ENCODE measurements around the gene HSPBP1. TPM values are rescaled to one million over a fixed set of nuclear protein-coding genes. Genes with fewer than 3 reads are reported as not detected.

The HSPBP1 gene
- total and polyA plus RNA-seq, 4 donors: 19.3 to 62.2 (median 51.7) TPM

GRCh38 chr19:55264531-55264930 lies 15.4 kb downstream of the HSPBP1 start:
- H3K4me3 ChIP-seq: no peak overlapping the region
- no peaks in the 10 kb centered on the region for H3K9me3 ChIP-seq (ENCODE audit: control insufficient read depth in 4 of 4, insufficient read depth in 3 of 4, low read length in 3 of 4)
- no peak for TF ChIP-seq CTCF (IDR thresholded peaks at IDR 0.05; ENCODE audit: control extremely low read depth, extremely low read depth)
- ATAC-seq (ENCODE audit: insufficient read depth, low FRiP score) (no peak), DNase-seq (no peak)
- peaks cover 0 to 7% (median 1%) of the 10 kb centered on the region in 4 donors for H3K36me3 ChIP-seq (ENCODE audit: control insufficient read depth in 4 of 4, insufficient read depth in 4 of 4, low read length in 4 of 4)
- 83 to 94% methylated on average over 5 of the region's 5 CpGs for WGBS, 2 donors
- no peak overlapping the region for H3K9ac ChIP-seq (ENCODE audit: insufficient read depth in 1 of 2, low read length in 2 of 2)
- peaks cover 0 to 8% (median 3%) of the 10 kb centered on the region in 5 donors for H3K4me1 ChIP-seq (ENCODE audit: control insufficient read depth in 5 of 5, insufficient read depth in 5 of 5, low read length in 5 of 5)
- no peak overlapping the region for H3K27ac ChIP-seq (ENCODE audit: low read depth in 1 of 2, low read length in 1 of 2)
- no peaks in the 10 kb centered on the region for H3K27me3 ChIP-seq (ENCODE audit: control insufficient read depth in 3 of 3, insufficient read depth in 3 of 3, low read length in 2 of 3)

- DNase-seq: no peak
- no peak for TF ChIP-seq CTCF (IDR thresholded peaks at IDR 0.05; ENCODE audit: control extremely low read depth, extremely low read depth)
- Histone ChIP-seq H3K9ac (ENCODE audit: insufficient read depth in 1 of 2, low read length in 2 of 2) (no peak overlapping the region), H3K4me3 (no peak overlapping the region), H3K36me3 (ENCODE audit: control insufficient read depth in 4 of 4, insufficient read depth in 4 of 4, low read length in 4 of 4) (peaks cover 0 to 3% (median 1%) of the 10 kb centered on the region in 4 donors), H3K4me1 (ENCODE audit: control insufficient read depth in 5 of 5, insufficient read depth in 5 of 5, low read length in 5 of 5) (peaks cover 0 to 14% (median 3%) of the 10 kb centered on the region in 5 donors), H3K27me3 (ENCODE audit: control insufficient read depth in 3 of 3, insufficient read depth in 3 of 3, low read length in 2 of 3) (no peaks in the 10 kb centered on the region), H3K27ac (ENCODE audit: low read depth in 1 of 2, low read length in 1 of 2) (no peak overlapping the region), H3K9me3 (ENCODE audit: control insufficient read depth in 4 of 4, insufficient read depth in 3 of 4, low read length in 3 of 4) (no peaks in the 10 kb centered on the region)
- WGBS, 2 donors: 96 to 98% methylated on average over 9 of the region's 9 CpGs
- no peak for ATAC-seq (ENCODE audit: insufficient read depth, low FRiP score)
Observed at GRCh38 chr19:55262359-55262758, 17.6 kb downstream of the HSPBP1 start.

GRCh38 chr19:55261671-55262126 lies 18.2 kb downstream of the HSPBP1 start:
- no peak for TF ChIP-seq CTCF (IDR thresholded peaks at IDR 0.05; ENCODE audit: control extremely low read depth, extremely low read depth)
- H3K27ac ChIP-seq (ENCODE audit: low read depth in 1 of 2, low read length in 1 of 2): no peak overlapping the region
- 95 to 96% methylated on average over 13 of the region's 13 CpGs for WGBS, 2 donors
- peaks cover 0 to 3% (median 2%) of the 10 kb centered on the region in 4 donors for H3K36me3 ChIP-seq (ENCODE audit: control insufficient read depth in 4 of 4, insufficient read depth in 4 of 4, low read length in 4 of 4)
- peaks cover 0 to 21% (median 7%) of the 10 kb centered on the region in 5 donors for H3K4me1 ChIP-seq (ENCODE audit: control insufficient read depth in 5 of 5, insufficient read depth in 5 of 5, low read length in 5 of 5)
- DNase-seq (no peak), ATAC-seq (ENCODE audit: insufficient read depth, low FRiP score) (no peak)
- H3K4me3 ChIP-seq: no peak overlapping the region
- no peak overlapping the region for H3K9ac ChIP-seq (ENCODE audit: insufficient read depth in 1 of 2, low read length in 2 of 2)
- H3K27me3 ChIP-seq (ENCODE audit: control insufficient read depth in 3 of 3, insufficient read depth in 3 of 3, low read length in 2 of 3): no peaks in the 10 kb centered on the region
- H3K9me3 ChIP-seq (ENCODE audit: control insufficient read depth in 4 of 4, insufficient read depth in 3 of 4, low read length in 3 of 4): no peaks in the 10 kb centered on the region
